NCI-H2081 treated with DMSO at 0.1 percent for 48 hours (cell line): ENCODE results near the gene TMEM62.
A peak's percentile ranks its signal among the peaks of the same experiment; 100 is the strongest.

Source experiments
- DNase-seq: peaks from one replicate; lab custom pipeline; 2025; lab: John Stamatoyannopoulos, UW

Gene TMEM62

GRCh38 chr15:43133430-43134156, at the start of gene TMEM62:
Gene TMEM62 (plus strand): TSS chr15:43133586. CDS start chr15:43133803, 217 bp downstream.
- DNase-seq = no peak

- no peak for DNase-seq
Observed at GRCh38 chr15:43085921-43086320, 47.5 kb upstream of the TMEM62 start.

GRCh38 chr15:43086551-43086950, 46.8 kb upstream of the TMEM62 start:
- no peak for DNase-seq

- no peak for DNase-seq
Observed at GRCh38 chr15:43091859-43092258, 41.5 kb upstream of the TMEM62 start.

- DNase-seq = no peak
Observed at GRCh38 chr15:43093026-43093425, 40.4 kb upstream of the TMEM62 start.

- DNase-seq = no peak
Observed at GRCh38 chr15:43094416-43095030, 38.9 kb upstream of the TMEM62 start.

- no peak for DNase-seq
Observed at GRCh38 chr15:43095243-43095642, 38.1 kb upstream of the TMEM62 start.

GRCh38 chr15:43095708-43096347, 37.6 kb upstream of the TMEM62 start:
- no peak for DNase-seq

GRCh38 chr15:43096411-43096810, 37.0 kb upstream of the TMEM62 start:
- no peak for DNase-seq

GRCh38 chr15:43099105-43099845, 34.1 kb upstream of the TMEM62 start:
- no peak for DNase-seq

GRCh38 chr15:43100971-43101370, 32.4 kb upstream of the TMEM62 start:
- DNase-seq = no peak

GRCh38 chr15:43102187-43102586, 31.2 kb upstream of the TMEM62 start:
- no peak for DNase-seq

GRCh38 chr15:43103907-43104306, 29.5 kb upstream of the TMEM62 start:
- DNase-seq = no peak

- DNase-seq = no peak
Observed at GRCh38 chr15:43104426-43104825, 29.0 kb upstream of the TMEM62 start.

- DNase-seq = no peak
Observed at GRCh38 chr15:43105077-43105736, 28.2 kb upstream of the TMEM62 start.

GRCh38 chr15:43105778-43106485, 27.5 kb upstream of the TMEM62 start, which contains the start of gene UBR1:
Gene UBR1 (minus strand): TSS chr15:43106038. CDS start chr15:43106022, 16 bp downstream.
- peak; percentile 51 for DNase-seq

- DNase-seq = no peak
Observed at GRCh38 chr15:43106486-43106829, 26.9 kb upstream of the TMEM62 start.

GRCh38 chr15:43107751-43108150, 25.6 kb upstream of the TMEM62 start:
- DNase-seq = no peak

GRCh38 chr15:43111354-43111753, 22.0 kb upstream of the TMEM62 start:
- no peak for DNase-seq

GRCh38 chr15:43118286-43118685, 15.1 kb upstream of the TMEM62 start:
- DNase-seq = no peak

- no peak for DNase-seq
Observed at GRCh38 chr15:43118829-43119228, 14.6 kb upstream of the TMEM62 start.
